GM12874 (cell line): ENCODE data around the gene TRMT13.

Source experiments
- TF ChIP-seq, protein P1 (sequence below): IDR thresholded peaks from 2 replicates; pipeline ENCODE4 v1.5.1; 2011; ENCODE audit warnings: low read depth, mild to moderate bottlenecking, control low read depth, low read length, moderate library complexity; ENCODE audit not compliant: insufficient read depth

The TRMT13 gene

DNA sequence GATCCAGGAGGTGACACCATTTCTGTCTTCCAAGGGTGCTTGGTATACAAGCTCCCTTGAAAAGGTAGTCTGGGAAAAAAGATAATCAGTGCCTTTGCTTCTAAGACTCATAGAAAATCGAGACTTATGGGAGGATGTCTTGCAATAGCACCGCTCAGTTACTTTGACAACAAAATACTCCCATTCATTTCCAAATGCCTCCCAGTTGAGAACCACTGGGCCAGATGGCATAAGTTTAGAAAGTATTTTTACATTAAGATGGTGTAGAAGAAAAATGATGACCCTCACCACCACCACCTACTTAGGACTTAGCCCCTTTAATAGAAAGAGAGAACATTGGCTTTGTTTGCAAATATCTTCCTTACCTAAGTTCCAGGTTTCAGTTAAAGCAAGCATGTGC, 4.6 kb downstream of the TRMT13 start:
- TF ChIP-seq, protein P1, sequence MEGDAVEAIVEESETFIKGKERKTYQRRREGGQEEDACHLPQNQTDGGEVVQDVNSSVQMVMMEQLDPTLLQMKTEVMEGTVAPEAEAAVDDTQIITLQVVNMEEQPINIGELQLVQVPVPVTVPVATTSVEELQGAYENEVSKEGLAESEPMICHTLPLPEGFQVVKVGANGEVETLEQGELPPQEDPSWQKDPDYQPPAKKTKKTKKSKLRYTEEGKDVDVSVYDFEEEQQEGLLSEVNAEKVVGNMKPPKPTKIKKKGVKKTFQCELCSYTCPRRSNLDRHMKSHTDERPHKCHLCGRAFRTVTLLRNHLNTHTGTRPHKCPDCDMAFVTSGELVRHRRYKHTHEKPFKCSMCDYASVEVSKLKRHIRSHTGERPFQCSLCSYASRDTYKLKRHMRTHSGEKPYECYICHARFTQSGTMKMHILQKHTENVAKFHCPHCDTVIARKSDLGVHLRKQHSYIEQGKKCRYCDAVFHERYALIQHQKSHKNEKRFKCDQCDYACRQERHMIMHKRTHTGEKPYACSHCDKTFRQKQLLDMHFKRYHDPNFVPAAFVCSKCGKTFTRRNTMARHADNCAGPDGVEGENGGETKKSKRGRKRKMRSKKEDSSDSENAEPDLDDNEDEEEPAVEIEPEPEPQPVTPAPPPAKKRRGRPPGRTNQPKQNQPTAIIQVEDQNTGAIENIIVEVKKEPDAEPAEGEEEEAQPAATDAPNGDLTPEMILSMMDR = no peak

DNA sequence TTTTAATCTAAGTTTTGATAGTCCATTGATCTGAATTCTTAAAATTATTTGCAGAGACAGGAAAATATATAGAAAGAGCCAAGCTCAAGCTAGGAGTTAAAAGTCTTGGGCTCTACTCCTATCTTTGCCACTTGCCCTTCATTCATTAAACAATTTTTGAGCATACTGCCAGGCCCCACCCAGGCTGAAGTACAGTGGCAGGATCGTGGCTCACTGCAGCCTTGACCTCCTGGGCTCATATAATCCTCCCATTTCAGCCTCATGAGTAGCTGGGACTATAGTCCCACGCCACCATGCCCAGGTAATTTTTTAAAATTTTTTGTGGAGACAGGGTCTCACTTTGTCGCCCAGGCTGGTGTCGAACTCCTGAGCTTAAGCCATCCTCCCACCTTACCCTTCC, 8.2 kb downstream of the TRMT13 start:
- TF ChIP-seq, protein P1 = no peak

GRCh38 chr1:100142343-100142742, 9.4 kb downstream of the TRMT13 start:
- TF ChIP-seq, protein P1 = no peak

DNA sequence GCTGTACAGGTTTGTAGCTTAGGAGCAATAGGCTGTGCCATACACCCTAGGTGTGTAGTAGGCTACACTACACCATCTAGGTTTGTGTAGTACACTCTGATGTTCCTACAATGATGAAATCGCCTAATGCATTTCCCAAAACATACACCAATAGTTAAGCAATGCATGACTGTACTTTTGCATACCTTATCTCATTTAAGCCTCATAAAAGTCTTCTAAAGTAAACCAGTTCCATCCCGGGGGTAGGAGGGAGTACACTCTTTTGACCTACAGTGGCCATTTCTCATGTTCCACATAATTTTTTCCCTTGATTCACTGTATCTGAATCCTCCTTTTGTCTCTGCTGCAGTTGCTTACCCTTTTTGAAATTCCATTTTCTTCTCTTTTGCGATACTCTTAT, 12.2 kb downstream of the TRMT13 start:
- TF ChIP-seq, protein P1 = no peak

GRCh38 chr1:100146958-100147357, 14.0 kb downstream of the TRMT13 start:
- TF ChIP-seq, protein P1 = no peak

DNA sequence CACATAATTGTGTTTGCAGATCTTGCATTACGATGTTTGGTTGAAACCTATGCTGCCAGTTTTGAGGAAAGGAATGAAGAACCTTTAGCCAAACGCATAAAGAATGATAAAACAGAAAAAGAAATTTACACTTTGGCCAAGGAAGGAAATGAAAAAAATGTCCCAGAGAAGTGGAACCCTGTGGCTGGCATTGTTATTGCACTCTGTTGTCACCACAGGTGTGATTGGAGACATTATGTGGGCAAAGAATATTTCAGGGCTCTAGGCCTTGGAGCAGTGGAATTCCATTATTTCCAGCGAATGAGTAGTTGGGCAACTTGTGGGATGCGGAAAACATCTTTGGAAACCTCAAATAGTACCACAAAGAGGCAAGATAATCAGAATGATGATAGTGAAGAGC, 14.9 kb downstream of the TRMT13 start:
- TF ChIP-seq, protein P1 = peak; percentile 10; the same call in 1 of the 2 replicates

GRCh38 chr1:100151679-100152078, 18.7 kb downstream of the TRMT13 start:
- TF ChIP-seq, protein P1 = no peak

GRCh38 chr1:100152271-100152670, 19.3 kb downstream of the TRMT13 start:
- TF ChIP-seq, protein P1 = no peak
